Prostate gland (tissue), 2 donors: ENCODE data around the gene CD40LG. TPM values are rescaled to one million over a fixed set of nuclear protein-coding genes. Genes with fewer than 3 reads are reported as not detected.

Source experiments
- total RNA-seq, 2 donors: library from RNA; depleted of rRNA; stranded (reverse); fragments of >200 nt; gene quantifications; one replicate each; pipeline ENCODE4 v1.1.0, GENCODE V29; 2016

CD40LG gene
- total RNA-seq, 2 donors from 2014 or later = not detected

Other genes with a start within 250 kb of the CD40LG start
- under 1 TPM in 1 of 2 donors, not detected in 1; 0.23 TPM for gene BRS3, start 160.2 kb upstream of the CD40LG start, total RNA-seq
- gene HTATSF1, start 150.6 kb upstream of the CD40LG start, total RNA-seq = 10 to 100 TPM; 63.9 to 88.3 TPM
- 1 to 10 TPM; 3.7 to 5.0 TPM for gene VGLL1, start 115.9 kb upstream of the CD40LG start, total RNA-seq
- 10 to 100 TPM in 1 of 2 donors, 1 to 10 TPM in 1; 4.1 to 12.7 TPM for gene ARHGEF6, start 132.8 kb downstream of the CD40LG start, total RNA-seq
- gene RBMX, start 232.6 kb downstream of the CD40LG start, total RNA-seq = 100 to 1,000 TPM; 191 to 295 TPM